NCI-H128 (cell line): Measurements from ENCODE around the gene SMIM7.
"Not testable (repeated sequence)": the region's sequence is repeated elsewhere in the genome, so short reads cannot be mapped to it uniquely, and the experiment has no call there.

Experiments
- DNase-seq: peaks from one replicate; lab custom pipeline; 2025; ENCODE audit not compliant: unreplicated experiment; lab: John Stamatoyannopoulos, UW

The SMIM7 gene

GRCh38 chr19:16655727-16656126, 4.2 kb downstream of the SMIM7 start:
- DNase-seq, result no peak

- no peak for DNase-seq
These were observed 5.3 kb downstream of the SMIM7 start for GRCh38 chr19:16654627-16655026.

- DNase-seq, result no peak
These were observed 5.8 kb downstream of the SMIM7 start for GRCh38 chr19:16654140-16654539.

- DNase-seq, result no peak
These were observed 7.1 kb downstream of the SMIM7 start for GRCh38 chr19:16652854-16653253.

- not testable (repeated sequence) for DNase-seq
These were observed 8.3 kb downstream of the SMIM7 start for GRCh38 chr19:16651421-16652188.

- DNase-seq, result no peak
These were observed 9.1 kb downstream of the SMIM7 start for GRCh38 chr19:16650821-16651220.

GRCh38 chr19:16649734-16650133, 10.2 kb downstream of the SMIM7 start:
- no peak for DNase-seq

GRCh38 chr19:16645140-16645539, 14.8 kb downstream of the SMIM7 start:
- DNase-seq, result no peak

- DNase-seq, result no peak
These were observed 18.2 kb downstream of the SMIM7 start for GRCh38 chr19:16641695-16642094.

- no peak for DNase-seq
These were observed 19.0 kb downstream of the SMIM7 start for GRCh38 chr19:16640951-16641350.

- DNase-seq, result no peak
These were observed 21.3 kb downstream of the SMIM7 start for GRCh38 chr19:16638666-16639065.

- no peak for DNase-seq
These were observed 22.4 kb downstream of the SMIM7 start for GRCh38 chr19:16637535-16637934.

- no peak for DNase-seq
These were observed 28.5 kb downstream of the SMIM7 start for GRCh38 chr19:16631465-16631864.

GRCh38 chr19:16628984-16629691, 30.8 kb downstream of the SMIM7 start:
- no peak for DNase-seq

GRCh38 chr19:16628183-16628983, 31.6 kb downstream of the SMIM7 start, which contains the start of gene MED26:
MED26 (minus strand) TSS chr19:16628204; CDS start chr19:16627943, 261 bp downstream.
- peak; percentile 92 for DNase-seq

GRCh38 chr19:16627928-16628182, 32.1 kb downstream of the SMIM7 start:
- DNase-seq, result no peak

GRCh38 chr19:16627193-16627927, 32.6 kb downstream of the SMIM7 start:
- DNase-seq, result no peak

GRCh38 chr19:16626796-16627192, 33.1 kb downstream of the SMIM7 start:
- DNase-seq, result no peak

GRCh38 chr19:16625163-16625958, 34.6 kb downstream of the SMIM7 start:
- DNase-seq, result no peak

GRCh38 chr19:16624236-16624635, 35.7 kb downstream of the SMIM7 start:
- DNase-seq, result no peak
